ENCODE measurements around the gene LUC7L2.
"Not testable (repeated sequence)": the region's sequence is repeated elsewhere in the genome, so short reads cannot be mapped to it uniquely, and the experiment has no call there.

LUC7L2 gene, protein sequence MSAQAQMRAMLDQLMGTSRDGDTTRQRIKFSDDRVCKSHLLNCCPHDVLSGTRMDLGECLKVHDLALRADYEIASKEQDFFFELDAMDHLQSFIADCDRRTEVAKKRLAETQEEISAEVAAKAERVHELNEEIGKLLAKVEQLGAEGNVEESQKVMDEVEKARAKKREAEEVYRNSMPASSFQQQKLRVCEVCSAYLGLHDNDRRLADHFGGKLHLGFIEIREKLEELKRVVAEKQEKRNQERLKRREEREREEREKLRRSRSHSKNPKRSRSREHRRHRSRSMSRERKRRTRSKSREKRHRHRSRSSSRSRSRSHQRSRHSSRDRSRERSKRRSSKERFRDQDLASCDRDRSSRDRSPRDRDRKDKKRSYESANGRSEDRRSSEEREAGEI

DNA sequence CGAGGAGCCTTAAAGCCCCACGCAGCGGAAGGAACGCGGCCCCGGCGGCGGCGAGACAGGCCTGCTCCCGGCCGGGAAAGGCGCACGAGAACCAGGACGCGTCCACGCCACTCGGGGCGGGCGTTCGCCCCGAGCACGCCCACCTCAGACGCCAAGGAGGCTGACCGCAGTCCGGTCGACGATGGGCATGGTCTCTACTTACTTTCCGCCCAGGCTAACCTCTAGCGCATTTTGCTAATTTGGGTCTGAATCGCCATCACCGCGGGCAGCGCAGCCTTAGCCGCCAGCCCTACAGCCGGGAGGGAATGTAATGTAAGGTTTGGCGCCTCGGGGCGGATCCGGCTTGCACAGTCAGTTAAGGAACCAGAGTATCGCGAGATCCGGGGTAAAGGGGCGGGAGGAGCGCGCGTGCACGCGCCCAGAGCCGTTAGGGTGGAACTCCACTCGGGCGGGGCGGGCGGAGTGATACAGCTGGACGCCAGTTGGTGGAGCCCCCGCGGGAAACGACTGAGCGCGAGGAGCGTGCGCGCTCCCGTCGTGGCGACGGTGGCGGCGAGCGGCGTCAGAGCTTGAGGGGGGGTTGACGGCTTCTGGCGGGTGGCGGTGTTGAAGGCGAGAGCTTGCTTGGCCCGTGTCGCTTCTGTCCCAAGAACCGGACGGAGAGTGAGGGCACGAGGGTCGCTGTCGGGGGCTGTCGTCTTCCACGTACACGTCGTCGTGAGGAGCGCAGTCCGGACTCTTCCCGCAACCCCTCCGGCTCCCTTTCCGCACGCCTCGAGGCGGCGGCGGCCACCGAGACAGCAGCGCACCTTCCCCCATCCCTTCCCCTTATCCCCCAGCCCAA is at the start of gene LUC7L2:
Gene LUC7L2, plus strand, starts transcription at position 529 of the 844 bp plus-strand sequence. CDS start 368 bp downstream, outside the sequence.
- peak; percentile 99 for DNase-seq

DNA sequence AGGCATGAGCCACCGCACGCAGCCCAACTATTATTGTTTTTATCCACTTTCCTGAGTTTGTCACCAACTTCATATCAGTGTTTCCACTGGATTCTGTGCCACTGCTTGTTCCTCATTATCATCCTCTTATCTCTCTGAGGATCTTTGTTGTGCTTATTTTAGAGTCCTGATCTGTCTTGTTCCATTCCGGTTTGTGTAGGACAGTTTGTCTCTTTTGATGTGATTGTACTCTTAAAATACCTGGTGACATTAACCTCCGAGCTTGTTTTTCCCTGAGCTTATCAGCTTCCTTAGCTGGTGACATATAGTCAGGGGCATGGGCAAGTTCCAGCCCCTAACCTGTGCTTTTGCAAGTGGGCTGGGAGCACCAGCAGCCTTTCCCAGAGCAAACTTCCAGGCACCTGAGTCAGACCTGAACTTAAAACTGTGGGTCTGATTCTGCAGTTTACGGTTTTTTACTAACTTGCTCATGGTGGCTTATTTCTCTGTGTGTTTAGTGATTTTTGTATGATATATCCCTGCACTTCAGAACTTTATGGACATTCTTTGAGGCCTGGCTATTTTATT is 41.7 kb upstream of the LUC7L2 start:
- DNase-seq, result no peak

DNA sequence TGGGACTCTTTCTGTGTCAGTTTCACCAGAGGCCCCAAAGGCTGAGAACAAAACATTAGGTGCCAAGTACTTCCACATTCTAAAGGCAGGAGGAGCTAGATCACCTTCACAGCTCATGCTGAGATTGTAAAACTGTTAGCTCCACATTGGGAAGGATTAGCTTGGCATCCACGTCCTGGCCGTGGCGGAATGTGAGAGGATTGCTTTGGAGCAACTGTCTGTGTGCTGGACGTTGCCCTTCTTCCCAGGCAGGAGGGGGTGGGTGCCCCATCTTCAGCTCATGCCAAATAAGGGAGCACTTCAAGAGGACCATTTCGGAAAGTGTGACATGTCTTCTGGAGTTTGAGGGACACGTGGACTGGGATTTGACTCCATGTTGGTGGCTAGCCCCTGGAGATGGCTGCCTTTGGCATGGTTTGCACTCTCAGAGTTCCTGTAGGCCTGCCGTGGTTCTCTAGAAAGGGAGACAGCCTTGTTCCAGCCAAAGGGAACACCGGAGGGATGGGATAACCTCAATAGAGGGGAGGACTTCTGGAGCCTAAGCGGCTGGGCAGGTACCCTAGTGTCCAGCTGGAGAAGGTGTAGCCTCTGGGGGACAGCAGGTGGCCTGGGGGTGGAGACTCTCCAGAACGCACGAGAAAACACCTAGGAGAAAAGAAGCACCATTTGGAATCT is 38.5 kb upstream of the LUC7L2 start:
- no peak for DNase-seq

DNA sequence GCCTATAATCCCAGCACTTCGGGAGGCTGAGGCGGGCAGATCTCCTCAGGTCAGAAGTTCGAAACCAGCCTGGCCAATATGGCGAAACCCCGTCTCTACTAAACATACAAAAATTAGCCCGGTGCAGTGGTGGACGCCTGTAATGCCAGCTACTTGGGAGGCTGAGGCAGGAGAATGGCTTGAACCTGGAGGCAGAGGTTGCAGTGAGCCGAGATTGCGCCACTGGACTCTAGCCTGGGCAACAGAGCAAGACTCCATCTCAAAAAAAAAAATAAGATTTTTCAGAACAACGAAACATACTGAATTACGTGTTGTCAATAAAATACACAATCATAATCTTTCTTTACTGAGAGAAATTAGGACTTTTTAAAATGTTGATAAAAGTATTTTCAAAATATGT is 35.0 kb upstream of the LUC7L2 start:
- DNase-seq, result not testable (repeated sequence)

DNA sequence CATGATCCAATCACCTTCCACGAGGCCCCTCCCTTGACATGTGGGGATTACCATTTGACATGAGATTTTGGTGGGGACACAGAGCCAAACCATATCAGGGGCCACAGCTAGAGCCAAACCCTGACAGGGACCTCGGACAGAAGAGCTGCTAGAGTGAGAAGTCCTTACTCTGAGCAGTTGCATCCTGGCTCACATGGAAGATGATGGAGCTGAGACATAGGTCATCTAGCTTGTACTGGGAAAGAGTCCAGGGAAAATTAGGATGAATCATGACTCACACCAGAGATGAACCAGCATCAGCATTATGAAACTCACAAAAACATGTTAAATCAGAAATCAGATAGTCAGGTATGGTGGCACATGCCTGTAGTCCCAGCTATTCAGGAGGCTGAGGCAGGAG is 31.3 kb upstream of the LUC7L2 start:
- DNase-seq, result no peak

DNA sequence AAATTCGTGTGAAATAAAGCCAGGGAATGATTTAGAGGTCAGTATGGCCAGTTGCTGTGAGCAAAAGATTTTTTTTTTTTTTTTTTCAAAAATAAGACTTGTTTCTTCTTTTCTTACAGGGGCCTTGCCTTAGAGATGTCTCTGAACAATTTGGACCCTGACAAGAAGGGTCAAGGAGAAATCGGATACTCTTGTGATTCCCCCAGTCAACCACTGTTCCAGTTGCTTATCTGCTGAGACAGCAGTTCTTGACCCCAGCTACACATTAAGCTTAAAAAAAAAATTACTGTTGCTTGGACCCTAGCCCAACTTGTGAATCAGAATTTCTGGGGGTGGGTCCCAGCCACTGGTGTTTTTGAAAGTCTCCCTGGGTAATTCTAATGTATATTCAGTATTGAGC is 30.6 kb upstream of the LUC7L2 start:
- DNase-seq, result no peak

DNA sequence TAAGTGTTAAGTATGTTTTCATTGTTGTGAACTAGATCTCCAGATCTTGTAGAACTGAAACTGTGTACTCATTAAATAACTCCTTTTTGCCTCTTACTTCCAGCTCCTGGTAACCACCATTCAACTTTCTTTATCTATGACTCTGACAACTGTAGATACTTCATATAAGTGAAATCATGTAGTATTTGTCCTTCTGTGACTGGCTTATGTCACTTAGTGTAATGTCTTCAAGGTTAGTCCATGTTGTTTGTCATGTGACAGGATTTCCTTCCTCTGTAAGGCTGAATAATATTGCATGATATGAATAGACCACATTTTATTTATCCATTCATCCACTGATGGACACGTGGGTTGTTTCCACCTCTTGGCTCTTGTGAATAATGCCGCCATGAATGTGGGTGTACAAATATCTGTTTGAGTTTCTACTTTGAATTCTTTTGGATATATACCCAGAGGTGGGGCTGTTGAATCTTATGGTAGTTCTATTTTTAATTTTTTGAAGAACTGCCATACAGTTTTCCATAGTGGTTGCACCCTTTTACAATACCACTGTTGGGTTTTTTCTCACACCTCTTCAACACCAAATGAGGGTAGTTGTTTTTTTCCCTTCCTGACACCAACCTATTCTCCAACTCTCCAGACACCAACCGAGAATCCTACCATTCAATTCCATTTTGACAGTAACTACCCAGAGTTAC is 29.2 kb upstream of the LUC7L2 start:
- DNase-seq, result no peak

DNA sequence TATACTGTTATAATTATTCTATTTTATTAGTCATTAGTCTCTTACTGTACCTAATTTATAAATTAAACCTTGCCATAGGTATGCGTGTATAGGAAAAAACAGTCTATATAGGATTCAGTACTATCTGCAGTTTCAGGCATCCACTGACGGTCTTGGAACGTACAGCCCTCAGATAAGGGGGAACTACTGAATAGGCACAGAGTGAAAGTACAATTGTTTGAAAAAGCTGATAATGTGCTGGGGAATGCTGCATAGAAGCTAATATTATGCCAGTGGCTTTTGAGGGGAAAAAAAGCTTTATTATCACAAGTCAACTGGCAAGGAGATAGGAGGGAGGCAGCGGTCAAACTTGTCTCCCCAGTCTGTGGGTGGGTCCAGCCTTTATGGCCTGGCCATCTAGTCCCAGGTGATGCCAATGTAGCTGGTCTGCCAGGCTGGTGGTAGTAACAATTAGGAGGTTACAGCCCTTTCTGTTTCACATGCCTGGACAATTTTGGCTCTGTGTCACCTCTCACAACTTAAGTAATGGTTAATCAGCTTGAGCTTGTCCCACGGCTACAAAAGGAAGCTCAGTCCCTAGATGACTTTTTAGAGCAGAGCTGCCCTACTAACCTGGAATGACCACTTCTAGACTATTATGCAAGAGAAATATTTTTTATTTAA is 26.9 kb upstream of the LUC7L2 start:
- no peak for DNase-seq

DNA sequence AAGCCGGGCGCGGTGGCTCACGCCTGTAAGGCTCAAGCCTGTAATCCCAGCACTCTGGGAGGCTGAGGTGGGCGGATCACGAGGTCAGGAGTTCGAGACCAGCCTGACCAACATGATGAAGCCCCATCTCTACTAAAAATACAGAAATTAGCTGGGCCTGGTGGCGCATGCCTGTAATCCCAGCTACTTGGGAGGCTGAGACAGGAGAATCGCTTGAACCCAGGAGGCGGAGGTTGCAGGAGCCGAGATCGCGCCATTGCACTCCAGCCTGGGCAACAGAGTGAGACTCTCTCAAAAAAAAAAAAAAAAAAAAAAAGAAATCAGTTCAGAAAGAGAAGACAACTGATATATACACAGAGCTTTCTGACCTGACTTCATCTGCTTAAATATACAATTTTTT is 26.3 kb upstream of the LUC7L2 start:
- DNase-seq, result not testable (repeated sequence)

DNA sequence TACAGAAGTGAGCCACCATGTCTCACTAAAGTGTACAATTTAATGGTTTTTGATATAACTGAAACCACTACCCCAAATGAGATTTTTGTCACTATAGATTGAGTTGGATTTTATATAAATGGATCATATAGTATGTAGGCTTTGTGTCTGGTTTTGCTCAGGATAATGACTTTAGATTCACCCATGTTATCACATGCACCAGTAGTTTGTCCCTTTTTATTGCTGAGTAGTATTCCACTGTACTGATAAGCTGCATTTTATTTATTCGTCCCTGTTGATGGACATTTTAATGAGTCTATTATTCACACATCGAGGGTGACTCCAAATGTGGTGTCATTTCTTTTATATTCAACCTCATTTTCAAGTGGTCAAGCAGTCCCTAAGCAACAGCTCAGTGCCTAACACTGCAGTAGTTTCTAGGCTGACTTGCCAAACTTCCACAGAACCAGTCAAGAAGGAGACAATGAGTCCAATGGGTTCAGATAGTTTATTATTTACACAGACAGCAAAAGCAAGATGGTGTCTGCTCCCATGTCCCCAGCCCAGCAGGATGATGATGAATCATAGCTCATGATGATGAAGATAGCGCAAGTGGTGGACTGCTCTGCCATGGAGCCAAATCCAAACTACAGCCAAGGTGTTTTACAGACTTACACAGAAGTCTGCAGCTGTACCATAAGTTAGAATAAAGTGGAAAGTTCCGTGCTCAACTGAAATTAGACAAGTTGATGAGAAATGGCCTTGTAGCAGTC is 25.1 kb upstream of the LUC7L2 start:
- no peak for DNase-seq

DNA sequence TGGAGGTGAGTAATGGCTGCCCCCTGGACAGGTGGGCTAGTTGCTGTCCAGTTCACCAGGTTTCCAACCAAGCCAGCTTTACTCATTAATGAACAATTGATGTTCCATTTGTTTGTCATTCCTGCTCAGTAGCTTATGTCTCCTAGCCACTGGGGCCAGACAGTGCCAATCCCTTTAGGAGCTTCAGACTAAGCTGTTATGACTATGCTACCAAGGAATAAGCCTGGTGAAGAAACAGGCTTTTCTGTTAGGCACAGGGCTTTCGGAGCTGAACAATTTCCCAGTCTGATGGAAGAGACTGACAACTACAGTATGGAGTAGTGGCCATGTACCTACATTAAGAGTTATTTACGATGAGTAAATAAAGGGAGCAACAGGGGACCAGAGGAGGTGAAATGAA is 20.7 kb upstream of the LUC7L2 start:
- no peak for DNase-seq

DNA sequence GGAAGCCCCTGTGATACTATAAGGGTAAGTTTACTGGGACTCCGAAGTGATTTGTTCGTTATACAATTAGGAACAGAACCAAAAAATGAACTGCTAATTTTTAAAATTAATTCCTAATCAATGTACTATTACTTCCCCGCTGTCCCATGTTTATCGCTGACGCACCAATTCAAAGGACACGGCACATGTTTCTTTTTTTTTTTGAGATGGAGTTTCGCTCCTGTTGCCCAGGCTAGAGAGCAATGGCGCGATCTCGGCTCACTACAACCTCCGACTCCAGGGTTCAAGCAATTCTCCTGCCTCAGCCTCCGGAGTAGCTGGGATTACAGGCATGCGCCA is 20.0 kb upstream of the LUC7L2 start:
- DNase-seq, result no peak

DNA sequence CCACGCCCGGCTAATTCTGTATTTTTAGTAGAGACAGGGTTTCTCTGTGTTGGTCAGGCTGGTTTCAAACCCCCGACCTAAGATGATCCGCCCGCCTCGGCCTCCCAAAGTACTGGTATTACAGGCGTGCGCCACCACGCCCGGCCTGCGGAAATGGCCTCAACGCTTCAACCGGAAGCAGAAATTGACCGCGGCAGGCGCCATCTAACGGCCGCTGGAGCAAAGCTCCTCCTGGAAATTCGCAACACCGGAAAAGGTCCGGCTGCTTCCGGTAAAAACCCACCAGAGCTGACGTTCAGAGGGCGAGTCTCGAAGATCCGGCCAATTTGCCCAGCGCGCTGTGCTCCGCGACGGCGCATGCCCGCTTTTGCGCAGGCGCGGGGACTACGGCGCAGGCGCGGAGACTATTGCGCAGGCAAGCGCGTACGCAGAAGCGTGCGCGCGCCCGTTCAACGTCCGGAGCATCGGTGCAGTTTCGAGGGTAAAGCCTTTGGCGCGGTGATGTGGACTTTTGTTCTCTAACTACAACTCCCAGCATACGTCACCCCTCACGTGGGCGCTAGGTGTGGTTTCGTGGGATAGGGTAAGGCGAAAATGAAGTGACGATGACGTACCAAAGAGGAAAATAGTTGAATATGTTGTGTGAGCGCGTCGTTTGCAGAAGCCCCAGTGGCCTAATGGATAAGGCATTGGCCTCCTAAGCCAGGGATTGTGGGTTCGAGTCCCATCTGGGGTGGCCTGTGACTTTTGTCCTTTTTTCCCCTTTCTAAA is 19.5 kb upstream of the LUC7L2 start:
- peak; percentile 99 for DNase-seq

DNA sequence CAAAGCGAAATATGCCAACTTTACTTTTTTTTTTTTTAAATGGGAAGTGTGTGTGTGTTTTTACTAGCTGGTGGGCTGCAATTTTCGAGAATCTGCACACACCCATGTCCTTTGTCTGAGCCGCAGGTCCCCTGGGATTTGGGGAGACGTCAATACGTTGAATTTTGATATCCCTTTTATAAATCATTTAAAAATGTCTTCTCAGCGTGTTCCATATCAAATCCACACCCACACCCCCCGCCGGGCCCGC is 19.0 kb upstream of the LUC7L2 start:
- DNase-seq, result no peak

DNA sequence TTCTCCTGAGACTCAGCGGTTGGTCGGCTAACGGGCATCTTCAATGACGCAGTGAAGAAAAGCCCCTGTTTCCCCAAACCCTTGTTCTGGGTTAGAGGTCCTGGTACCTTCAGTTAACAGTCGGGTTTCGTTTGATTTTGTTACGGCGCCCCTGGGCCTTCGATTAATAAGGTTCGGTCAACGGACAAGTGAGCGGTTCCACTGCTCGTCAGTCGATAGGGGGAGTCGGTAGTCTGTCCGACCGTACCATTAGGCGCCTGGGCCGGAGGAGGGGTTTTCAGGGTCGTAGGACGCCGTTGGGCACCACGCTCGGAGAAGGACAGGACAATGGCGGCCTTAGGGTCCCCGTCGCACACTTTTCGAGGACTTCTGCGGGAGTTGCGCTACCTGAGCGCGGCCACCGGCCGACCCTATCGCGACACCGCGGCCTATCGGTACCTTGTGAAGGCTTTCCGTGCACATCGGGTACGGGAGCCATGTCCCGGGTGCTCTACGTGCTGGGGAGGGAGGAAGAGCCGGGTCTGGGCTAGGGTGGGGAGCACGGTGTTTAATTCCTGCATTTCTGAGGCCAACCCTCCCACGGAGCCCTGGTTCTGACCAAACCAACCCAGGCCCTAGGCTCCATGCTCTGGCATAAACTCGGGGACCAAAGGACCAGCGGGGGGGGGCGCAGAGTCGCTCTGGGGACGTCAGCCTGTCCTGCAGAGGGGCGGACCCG is 18.5 kb upstream of the LUC7L2 start, which contains the start of gene FMC1:
Gene FMC1, plus strand, starts transcription at position 280 of the 718 bp plus-strand sequence. Its CDS starts 48 bp downstream, at position 328.
- DNase-seq, result peak; percentile 71

DNA sequence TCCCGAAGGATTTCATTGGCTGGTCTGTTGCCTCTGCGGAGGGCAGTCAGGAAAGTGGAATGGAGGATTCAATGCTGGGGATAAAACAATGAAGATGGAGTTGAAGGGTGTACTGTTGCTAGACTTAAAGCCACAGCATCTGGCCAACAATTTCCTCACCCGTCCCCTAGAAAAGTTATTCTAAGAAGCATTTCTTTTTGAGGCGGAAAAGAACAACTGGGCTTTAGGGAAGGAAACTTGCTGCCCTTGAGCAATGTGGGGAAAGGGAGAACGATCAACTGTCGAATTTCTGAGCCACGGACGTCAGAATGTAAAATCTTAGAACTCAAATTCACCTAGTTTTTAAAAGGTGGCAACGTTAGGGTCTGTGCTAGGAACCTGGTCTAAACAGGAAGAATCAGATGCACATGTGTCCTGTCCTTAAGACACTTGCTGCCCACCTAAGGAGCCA is 17.9 kb upstream of the LUC7L2 start:
- no peak for DNase-seq

DNA sequence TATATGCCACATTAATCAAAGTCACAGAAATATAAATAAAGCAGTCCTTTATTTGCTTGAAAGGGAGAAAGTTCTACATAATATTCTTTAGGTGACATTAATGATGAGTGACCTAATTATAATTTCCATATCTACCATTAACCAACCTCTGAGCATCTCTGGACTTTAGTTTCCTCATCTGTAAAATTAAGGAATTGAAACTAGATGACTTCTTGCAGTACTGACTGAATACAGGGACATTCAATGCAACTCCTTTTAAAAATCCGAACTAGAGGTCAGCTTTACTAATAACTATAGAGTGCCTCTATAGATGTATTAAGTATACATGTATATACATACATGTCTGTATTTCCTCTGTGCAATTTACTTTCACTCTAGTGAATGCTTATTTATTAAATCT is 14.7 kb upstream of the LUC7L2 start:
- DNase-seq, result no peak

DNA sequence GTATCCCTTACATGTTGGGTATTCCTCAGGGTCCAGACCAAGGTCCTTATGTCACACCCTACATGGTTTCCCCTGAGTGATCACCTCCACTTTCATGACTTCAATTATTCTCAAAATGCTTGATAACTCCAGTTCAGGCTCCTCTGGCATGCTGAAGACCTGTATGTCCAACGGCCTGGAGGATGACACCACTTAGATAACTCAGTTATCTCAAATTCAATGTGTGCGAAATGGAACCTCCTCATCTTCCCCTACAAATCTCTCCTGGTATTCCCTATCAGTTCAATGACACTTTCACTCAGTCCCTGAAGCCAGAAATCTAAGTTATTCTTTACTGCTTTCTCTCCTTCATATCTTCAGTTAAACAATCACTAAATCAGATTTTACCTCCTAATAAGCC is 8.7 kb upstream of the LUC7L2 start:
- no peak for DNase-seq

DNA sequence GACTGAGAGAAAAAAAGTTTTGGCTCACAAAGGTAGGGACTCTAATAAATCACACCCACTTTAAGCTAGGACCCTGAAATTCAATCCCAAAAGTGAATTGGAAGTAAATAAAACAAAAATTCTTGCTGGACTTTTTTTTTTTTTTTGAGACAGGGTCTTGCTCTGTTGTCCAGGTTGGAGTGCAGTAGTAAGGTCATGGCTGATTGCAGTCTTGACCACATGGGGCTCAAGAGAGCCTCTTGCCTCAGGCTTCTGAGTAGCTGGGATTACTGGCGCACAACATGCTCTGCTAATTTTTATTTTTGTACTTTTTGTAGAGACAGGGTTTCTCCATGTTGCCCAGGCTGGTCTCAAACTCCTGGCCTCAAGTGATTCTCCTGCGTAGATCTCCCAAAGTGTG is 5.0 kb upstream of the LUC7L2 start:
- DNase-seq, result no peak

DNA sequence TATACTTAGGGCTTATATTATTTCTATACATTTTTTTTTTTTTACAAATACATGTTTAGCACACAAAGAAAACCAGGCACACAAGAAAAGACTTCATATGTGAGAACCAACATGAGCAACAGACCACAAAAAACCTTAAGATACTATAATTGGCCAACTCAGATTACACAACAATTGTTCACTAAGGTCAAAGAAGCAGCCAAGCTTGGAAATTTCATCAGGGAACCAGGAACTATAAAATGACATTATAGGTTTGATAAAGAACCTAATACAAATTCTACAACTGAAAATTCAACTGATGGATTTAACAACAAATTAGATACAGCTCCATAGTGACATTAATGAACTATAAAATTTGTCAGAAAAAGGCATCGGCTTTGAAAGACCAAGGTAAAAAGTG is 4.4 kb upstream of the LUC7L2 start:
- no peak for DNase-seq

Data from activated T-cell treated with anti-CD3 and anti-CD28 coated beads for 4 hours (primary cell).